Upper lobe of left lung (tissue), 4 donors: ENCODE data around the gene OR51A4.

Source experiments
- EP300 ChIP-seq, 4 donors: sonication (generic); formaldehyde crosslinking; IDR thresholded peaks; one replicate each; pipeline ENCODE4 v1.5.1; 2017; ENCODE audit warnings: antibody characterized with exemption in 4 of 4, control low read depth in 2 of 4
- POLR2A ChIP-seq, 4 donors: fragments of 450-650 bp; IDR thresholded peaks; one replicate each; pipeline ENCODE4 v1.5.1; 2016 to 2017; ENCODE audit warnings: antibody characterized with exemption in 4 of 4, mild to moderate bottlenecking in 2 of 4
- TF ChIP-seq, protein P1 (sequence below), 6 experiments: fragments of 450-650 bp in 4 of 6; fragments of 200-600 bp in 2 of 6; sonication (generic) in 2 of 6; IDR thresholded peaks; one replicate each; pipeline ENCODE4 v1.5.1; 2016 to 2019; ENCODE audit warnings: antibody characterized with exemption in 6 of 6

DNA sequence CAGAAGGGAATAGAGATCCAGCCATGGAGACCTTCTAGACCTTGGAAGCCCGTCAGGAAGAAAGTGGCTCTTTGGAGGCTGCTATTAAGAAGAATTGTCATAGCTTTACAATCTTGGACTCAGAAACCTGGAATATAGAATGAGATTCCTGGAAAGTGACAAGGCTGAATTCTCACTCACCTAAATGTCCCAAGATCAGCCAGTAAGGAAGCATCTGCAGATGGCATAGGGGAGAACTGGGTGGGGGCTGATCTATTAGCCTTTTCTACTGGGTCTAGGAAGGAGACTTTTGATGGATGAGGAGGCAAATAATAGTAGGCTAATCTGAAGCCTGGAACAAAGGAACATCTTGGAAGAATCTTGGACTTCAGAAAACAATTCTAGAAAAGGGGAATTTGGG lies 23.2 kb downstream of the OR51A4 start, which contains the start of gene OR51G1:
- TF ChIP-seq, protein P1, sequence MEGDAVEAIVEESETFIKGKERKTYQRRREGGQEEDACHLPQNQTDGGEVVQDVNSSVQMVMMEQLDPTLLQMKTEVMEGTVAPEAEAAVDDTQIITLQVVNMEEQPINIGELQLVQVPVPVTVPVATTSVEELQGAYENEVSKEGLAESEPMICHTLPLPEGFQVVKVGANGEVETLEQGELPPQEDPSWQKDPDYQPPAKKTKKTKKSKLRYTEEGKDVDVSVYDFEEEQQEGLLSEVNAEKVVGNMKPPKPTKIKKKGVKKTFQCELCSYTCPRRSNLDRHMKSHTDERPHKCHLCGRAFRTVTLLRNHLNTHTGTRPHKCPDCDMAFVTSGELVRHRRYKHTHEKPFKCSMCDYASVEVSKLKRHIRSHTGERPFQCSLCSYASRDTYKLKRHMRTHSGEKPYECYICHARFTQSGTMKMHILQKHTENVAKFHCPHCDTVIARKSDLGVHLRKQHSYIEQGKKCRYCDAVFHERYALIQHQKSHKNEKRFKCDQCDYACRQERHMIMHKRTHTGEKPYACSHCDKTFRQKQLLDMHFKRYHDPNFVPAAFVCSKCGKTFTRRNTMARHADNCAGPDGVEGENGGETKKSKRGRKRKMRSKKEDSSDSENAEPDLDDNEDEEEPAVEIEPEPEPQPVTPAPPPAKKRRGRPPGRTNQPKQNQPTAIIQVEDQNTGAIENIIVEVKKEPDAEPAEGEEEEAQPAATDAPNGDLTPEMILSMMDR (IDR thresholded peaks at IDR 0.05) = no peak
- TF ChIP-seq POLR2A (IDR thresholded peaks at IDR 0.05) (no peak), EP300 (IDR thresholded peaks at IDR 0.05) (no peak)
